Ovary (tissue), 3 donors: ENCODE measurements around the gene ELK3.

Source experiments
- CTCF ChIP-seq, 3 donors: fragments of 450-650 bp in 2 of 3; fragments of 200-600 bp in 1 of 3; IDR thresholded peaks; one replicate each; pipeline versions ENCODE4 v1.5.1 to v1.8.0; 2016 to 2022; ENCODE audit warnings: antibody characterized with exemption in 3 of 3, mild to moderate bottlenecking in 1 of 3
- EP300 ChIP-seq: sonication (generic); formaldehyde crosslinking; IDR thresholded peaks from one replicate; pipeline ENCODE4 v1.6.1; 2017; ENCODE audit warnings: antibody characterized with exemption
- POLR2A ChIP-seq: fragments of 450-650 bp; IDR thresholded peaks from one replicate; pipeline ENCODE4 v1.6.1; 2017; ENCODE audit warnings: antibody characterized with exemption, mild to moderate bottlenecking, moderate library complexity
- donor health status: DM: no; HTN: no; CAD: no.

GRCh38 chr12:96314723-96315122 is 120.5 kb downstream of the ELK3 start:
- TF ChIP-seq POLR2A (no peak), CTCF (IDR thresholded peaks at IDR 0.05) (no peak), EP300 (no peak)
